Left renal pelvis (tissue), 4 donors: ENCODE data around the gene MIF. TPM values are rescaled to one million over a fixed set of nuclear protein-coding genes. Genes with fewer than 3 reads are reported as not detected.
"Not testable (repeated sequence)": the region's sequence is repeated elsewhere in the genome, so short reads cannot be mapped to it uniquely, and the experiment has no call there.

Experiments
- DNase-seq, 4 donors: peaks; one replicate each; pipeline ENCODE4 v3.0.0-alpha.2; 2013; ENCODE audit warnings: low read depth in 4 of 4, low spot score in 3 of 4
- polyA plus RNA-seq, 4 donors: library from polyadenylated mRNA; unstranded; fragments of 120-200 nt; gene quantifications; one replicate each; pipeline ENCODE4 v1.2.1, GENCODE V29; 2013; ENCODE audit not compliant: insufficient read length in 4 of 4

The MIF gene
- polyA plus RNA-seq, 4 donors, result 137 to 326 (median 165) TPM

- DNase-seq, result no peak
These were observed 44.3 kb downstream of the MIF start for GRCh38 chr22:23938328-23939016.

GRCh38 chr22:23939017-23939357 is 44.8 kb downstream of the MIF start:
- DNase-seq, result no peak

GRCh38 chr22:23940166-23940565 is 46.0 kb downstream of the MIF start:
- not testable (repeated sequence) for DNase-seq

Other genes with a start within 250 kb of the MIF start
- gene RGL4, start 203.4 kb upstream of the MIF start, polyA plus RNA-seq, result 1 to 10 TPM; 1.8 to 4.7 (median 2.6) TPM
- 1 to 10 TPM; 5.6 to 8.1 (median 7.3) TPM for gene ZNF70, start 143.3 kb upstream of the MIF start, polyA plus RNA-seq
- gene VPREB3, start 140.0 kb upstream of the MIF start, polyA plus RNA-seq, result under 1 TPM; 0.56 to 0.89 (median 0.73) TPM
- 1 to 10 TPM; 1.9 to 3.1 (median 2.7) TPM for gene C22orf15, start 131.4 kb upstream of the MIF start, polyA plus RNA-seq
- gene CHCHD10, start 126.4 kb upstream of the MIF start, polyA plus RNA-seq, result 100 to 1,000 TPM in 1 of 4 donors, 10 to 100 TPM in 3; 15.5 to 114 (median 69.2) TPM
- gene MMP11, start 121.5 kb upstream of the MIF start, polyA plus RNA-seq, result 10 to 100 TPM; 15.2 to 80.6 (median 16.8) TPM
- 100 to 1,000 TPM; 162 to 205 (median 186) TPM for gene SMARCB1, start 107.4 kb upstream of the MIF start, polyA plus RNA-seq
- 1 to 10 TPM; 3.0 to 5.2 (median 4.7) TPM for gene DERL3, start 55.4 kb upstream of the MIF start, polyA plus RNA-seq
- 10 to 100 TPM; 13.8 to 51.6 (median 28.8) TPM for gene SLC2A11, start 36.5 kb upstream of the MIF start, polyA plus RNA-seq
- 10 to 100 TPM in 2 of 4 donors, 1 to 10 TPM in 2; 4.7 to 27.6 (median 10.8) TPM for gene GSTT2B, start 66.8 kb downstream of the MIF start, polyA plus RNA-seq
- gene DDTL, start 72.5 kb downstream of the MIF start, polyA plus RNA-seq, result 1 to 10 TPM; 3.9 to 8.7 (median 6.9) TPM
- 10 to 100 TPM; 34.8 to 80.2 (median 66.9) TPM for gene DDT, start 80.1 kb downstream of the MIF start, polyA plus RNA-seq
- gene GSTT2, start 85.8 kb downstream of the MIF start, polyA plus RNA-seq, result 1 to 10 TPM in 2 of 4 donors, under 1 TPM in 1, not detected in 1; 0.39 to 3.2 (median 1.2) TPM
- not detected for gene GSTT4, start 111.1 kb downstream of the MIF start, polyA plus RNA-seq
- gene CABIN1, start 116.9 kb downstream of the MIF start, polyA plus RNA-seq, result 10 to 100 TPM; 43.5 to 63.8 (median 52.0) TPM